HG03064 (cell line): ENCODE data around the gene SPEG.

Source experiments
- ATAC-seq: cut with Tn5 transposase; IDR thresholded peaks from one replicate; pipeline ENCODE4 v1.9.1; 2021; ENCODE audit warnings: low read depth; ENCODE audit not compliant: unreplicated experiment

SPEG gene

GRCh38 chr2:219457784-219458369 lies 23.2 kb downstream of the SPEG start:
- ATAC-seq, result no peak

- no peak for ATAC-seq
Observed at GRCh38 chr2:219458996-219459395, 24.4 kb downstream of the SPEG start.

GRCh38 chr2:219459460-219460311 lies 25.0 kb downstream of the SPEG start:
- ATAC-seq, result no peak

- ATAC-seq, result no peak
Observed at GRCh38 chr2:219460424-219460926, 25.8 kb downstream of the SPEG start.

- no peak for ATAC-seq
Observed at GRCh38 chr2:219461047-219461514, 26.4 kb downstream of the SPEG start.

GRCh38 chr2:219461669-219462068 lies 27.0 kb downstream of the SPEG start:
- ATAC-seq, result no peak

- no peak for ATAC-seq
Observed at GRCh38 chr2:219462349-219462748, 27.7 kb downstream of the SPEG start.

- ATAC-seq, result no peak
Observed at GRCh38 chr2:219464286-219465032, 29.8 kb downstream of the SPEG start.

GRCh38 chr2:219465659-219466561 lies 31.3 kb downstream of the SPEG start:
- no peak for ATAC-seq

GRCh38 chr2:219466816-219467735 lies 32.4 kb downstream of the SPEG start:
- ATAC-seq, result no peak

GRCh38 chr2:219467736-219468075 lies 33.1 kb downstream of the SPEG start:
- no peak for ATAC-seq

- no peak for ATAC-seq
Observed at GRCh38 chr2:219468410-219469185, 34.0 kb downstream of the SPEG start.

- ATAC-seq, result no peak
Observed at GRCh38 chr2:219469186-219469724, 34.6 kb downstream of the SPEG start.

GRCh38 chr2:219470429-219470828 lies 35.8 kb downstream of the SPEG start:
- no peak for ATAC-seq

GRCh38 chr2:219471476-219472371 lies 37.1 kb downstream of the SPEG start:
- ATAC-seq, result no peak

GRCh38 chr2:219472629-219473187 lies 38.1 kb downstream of the SPEG start:
- ATAC-seq, result no peak

- ATAC-seq, result no peak
Observed at GRCh38 chr2:219473511-219473910, 38.9 kb downstream of the SPEG start.
